PC-3 (cell line): ENCODE data around the gene KCNC1. TPM values are rescaled to one million over a fixed set of nuclear protein-coding genes. Genes with fewer than 3 reads are reported as not detected.

ENCODE experiments used
- ATAC-seq: fragments of 200-7000 bp; cut with Tn5 transposase; 2 replicates; pipeline ENCODE4 v1.9.1; 2020; ENCODE audit warnings: mild to moderate bottlenecking, moderate library complexity
- BruUV-seq: library from RNA; stranded (reverse); fragments of 400-500 nt; replicated peaks from 2 replicates; lab custom pipeline; 2021; lab: Mats Ljungman, UMichigan
- CTCF ChIA-PET: fragments of 300-600 bp; sonication (Branson Sonifier 250); formaldehyde crosslinking; loops from one replicate; lab custom pipeline; 2022; ENCODE audit warnings: antibody characterized with exemption; lab: Charles Lee
- POLR2A ChIA-PET: fragments of 300-600 bp; sonication (Branson Sonifier 250); formaldehyde crosslinking; loops from one replicate; lab custom pipeline; 2022; ENCODE audit warnings: antibody characterized with exemption; ENCODE audit not compliant: unreplicated experiment; lab: Charles Lee
- DNase-seq: peaks from one replicate; pipeline ENCODE4 v3.0.0-alpha.2; 2015
- H2AFZ ChIP-seq: fragments of 300-600 bp; sonication (generic); 2 replicates; pipeline ENCODE4 v1.6.0; 2016; ENCODE audit warnings: antibody characterized with exemption, low read length
- H3F3A ChIP-seq: fragments of 300-600 bp; sonication (generic); one replicate; pipeline ENCODE4 v1.6.0; 2017; ENCODE audit warnings: antibody characterized with exemption, low read length, control low read depth, mild to moderate bottlenecking; ENCODE audit not compliant: unreplicated experiment
- H3K27ac ChIP-seq: fragments of 300-600 bp; sonication (generic); 2 replicates; pipeline ENCODE4 v1.5.1; 2016; ENCODE audit warnings: mild to moderate bottlenecking, low read length
- H3K27me3 ChIP-seq: fragments of 300-600 bp; sonication (generic); 2 replicates; pipeline ENCODE4 v1.6.1; 2016; ENCODE audit warnings: low read length, mixed read lengths
- H3K36me3 ChIP-seq: fragments of 300-600 bp; sonication (generic); 2 replicates; pipeline ENCODE4 v1.6.1; 2016; ENCODE audit warnings: low read depth, mixed run types, low read length, mixed read lengths
- H3K4me1 ChIP-seq: fragments of 300-600 bp; sonication (generic); 2 replicates; pipeline ENCODE4 v1.5.1; 2016; ENCODE audit warnings: low read length; ENCODE audit not compliant: insufficient read depth
- H3K4me2 ChIP-seq: fragments of 300-600 bp; sonication (generic); 2 replicates; pipeline ENCODE4 v1.6.0; 2016; ENCODE audit warnings: low read length
- H3K4me3 ChIP-seq: fragments of 300-600 bp; sonication (generic); 2 replicates; pipeline ENCODE4 v1.5.1; 2016; ENCODE audit warnings: mild to moderate bottlenecking, low read length, mixed read lengths
- H3K79me2 ChIP-seq: fragments of 300-600 bp; sonication (generic); 2 replicates; pipeline ENCODE4 v1.6.1; 2017; ENCODE audit warnings: low read length, mixed read lengths
- H3K9ac ChIP-seq: fragments of 300-600 bp; sonication (generic); 2 replicates; pipeline ENCODE4 v1.6.0; 2016; ENCODE audit warnings: mild to moderate bottlenecking, low read length
- H3K9me2 ChIP-seq: fragments of 300-600 bp; sonication (generic); replicated peaks from 2 replicates; pipeline ENCODE4 v1.6.1; 2016; ENCODE audit warnings: mixed run types, low read length, mixed read lengths
- H3K9me3 ChIP-seq: fragments of 300-600 bp; sonication (generic); 2 replicates; pipeline ENCODE4 v1.6.1; 2016; ENCODE audit warnings: low read length, mixed read lengths
- H4K20me1 ChIP-seq: fragments of 300-600 bp; sonication (generic); 2 replicates; pipeline ENCODE4 v1.6.1; 2016; ENCODE audit warnings: low read length, mixed read lengths
- CTCF ChIP-seq: fragments of 300-600 bp; sonication (generic); conservative IDR thresholded peaks from 2 replicates; pipeline ENCODE4 v1.5.1; 2017; ENCODE audit warnings: antibody characterized with exemption, low read depth, mild to moderate bottlenecking, low read length
- EZH2 ChIP-seq: fragments of 300-600 bp; sonication (generic); IDR thresholded peaks from one replicate; pipeline ENCODE4 v1.6.1; 2017; ENCODE audit warnings: antibody characterized with exemption, mild to moderate bottlenecking, low read length; ENCODE audit not compliant: unreplicated experiment
- EZH2phosphoT487 ChIP-seq: fragments of 300-600 bp; sonication (generic); IDR thresholded peaks from 2 replicates; pipeline ENCODE4 v1.6.1; 2018; ENCODE audit warnings: mild to moderate bottlenecking, antibody characterized with exemption, low read length, borderline replicate concordance
- intact Hi-C: fragments of 100-400 bp; cut with micrococcal nuclease; formaldehyde crosslinking; loops from 2 replicates; pipeline ENCODE4 v1.9.0; 2023
- total RNA-seq: library from RNA; depleted of rRNA; stranded (reverse); fragments of >200 nt; gene quantifications from 2 replicates; pipeline ENCODE4 v1.2.3, GENCODE V29; 2014

Gene KCNC1
- total RNA-seq, 1 experiment from 2014 or later = not detected

- no peak overlapping the region for H3K9ac ChIP-seq
- CTCF ChIA-PET = no interaction called here
- no peak overlapping the region for H3K4me2 ChIP-seq
- no peak overlapping the region for H3K4me3 ChIP-seq
- 0 out of 2 replicates have a peak, but pooled peaks cover 3% of the 10 kb centered on the region for H3K4me1 ChIP-seq
- no peak for TF ChIP-seq EZH2phosphoT487
- no peak for TF ChIP-seq EZH2
- no peak for TF ChIP-seq CTCF
- no peak for ATAC-seq
- POLR2A ChIA-PET = no interaction called here
- no peaks in the 10 kb centered on the region for H4K20me1 ChIP-seq
- no TSS peak for BruUV-seq
- DNase-seq = no peak
- intact Hi-C loops = no loop called here
- no peak overlapping the region for H3K27ac ChIP-seq
- H3K27me3 ChIP-seq = no peaks in the 10 kb centered on the region
- no peaks in the 10 kb centered on the region for H3K79me2 ChIP-seq
- H3K9me2 ChIP-seq = no peaks in the 10 kb centered on the region
- no peaks in the 10 kb centered on the region for H3K9me3 ChIP-seq
- no peaks in the 10 kb centered on the region for H3K36me3 ChIP-seq
- no peaks in the 10 kb centered on the region for H3F3A ChIP-seq
- H2AFZ ChIP-seq = no peak overlapping the region
Measured at GRCh38 chr11:17763244-17763643, 28.7 kb downstream of the KCNC1 start.

- H2AFZ ChIP-seq = no peak overlapping the region
- H4K20me1 ChIP-seq = no peaks in the 10 kb centered on the region
- intact Hi-C loops = no loop called here
- H3F3A ChIP-seq = no peaks in the 10 kb centered on the region
- H3K27me3 ChIP-seq = no peaks in the 10 kb centered on the region
- no peak overlapping the region for H3K4me2 ChIP-seq
- H3K79me2 ChIP-seq = no peaks in the 10 kb centered on the region
- ChIA-PET POLR2A (no interaction called here), CTCF (no interaction called here)
- H3K4me1 ChIP-seq = 0 out of 2 replicates have a peak, but pooled peaks cover 3% of the 10 kb centered on the region
- no peak overlapping the region for H3K4me3 ChIP-seq
- no TSS peak for BruUV-seq
- no peaks in the 10 kb centered on the region for H3K9me2 ChIP-seq
- no peaks in the 10 kb centered on the region for H3K36me3 ChIP-seq
- H3K27ac ChIP-seq = no peak overlapping the region
- no peak for TF ChIP-seq EZH2phosphoT487
- no peak for TF ChIP-seq EZH2
- no peak for TF ChIP-seq CTCF
- no peaks in the 10 kb centered on the region for H3K9me3 ChIP-seq
- ATAC-seq (no peak), DNase-seq (no peak)
- H3K9ac ChIP-seq = no peak overlapping the region
Measured at GRCh38 chr11:17763703-17764102, 29.1 kb downstream of the KCNC1 start.

- ATAC-seq (no peak), DNase-seq (no peak)
- Histone ChIP-seq H3K9me3 (no peaks in the 10 kb centered on the region), H3K36me3 (no peaks in the 10 kb centered on the region), H3K4me1 (0 out of 2 replicates have a peak, but pooled peaks cover 3% of the 10 kb centered on the region), H3K9ac (no peak overlapping the region), H3K27me3 (no peaks in the 10 kb centered on the region), H3K4me3 (no peak overlapping the region), H3K79me2 (no peaks in the 10 kb centered on the region), H3K27ac (no peak overlapping the region), H3K4me2 (no peak overlapping the region), H4K20me1 (no peaks in the 10 kb centered on the region), H3F3A (no peaks in the 10 kb centered on the region), H3K9me2 (no peaks in the 10 kb centered on the region), H2AFZ (no peak overlapping the region)
- CTCF ChIA-PET = no interaction called here
- intact Hi-C loops = no loop called here
- no TSS peak for BruUV-seq
- POLR2A ChIA-PET = no interaction called here
- no peak for TF ChIP-seq EZH2
- no peak for TF ChIP-seq EZH2phosphoT487
- TF ChIP-seq CTCF = no peak
Measured at GRCh38 chr11:17764446-17765218, 30.1 kb downstream of the KCNC1 start.
